Measurements from ENCODE around the gene RFT1.

The RFT1 gene

DNA sequence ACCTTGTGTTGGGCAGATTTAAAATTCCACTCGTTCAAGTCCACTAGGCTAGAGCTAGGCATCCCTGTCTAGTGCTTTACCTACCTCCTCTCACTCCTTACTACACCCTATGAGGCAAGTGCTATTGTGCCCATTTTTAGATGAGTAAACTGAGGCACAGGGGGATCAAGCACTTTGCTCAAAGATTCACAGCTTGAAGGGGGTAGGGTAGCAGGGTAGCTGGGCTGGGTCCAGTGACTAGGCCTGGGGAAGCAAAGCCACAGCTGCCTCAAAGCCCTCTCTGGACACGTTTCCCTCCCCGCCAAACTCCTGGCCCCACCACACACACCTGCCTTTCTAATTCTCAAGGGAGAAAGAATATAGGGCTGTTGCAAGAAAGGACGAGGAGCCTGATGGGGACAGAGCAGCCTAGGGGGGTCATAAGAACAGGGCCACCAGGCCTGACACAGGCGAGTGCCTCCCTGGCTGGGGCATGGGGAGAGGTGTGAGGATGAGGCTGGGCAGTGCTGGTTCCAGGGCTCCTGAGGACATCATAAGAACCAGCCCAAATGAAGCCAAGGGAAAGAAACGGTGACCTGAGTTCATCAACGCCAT, 49.5 kb downstream of the RFT1 start:
- Histone ChIP-seq H3K36me3 (ENCODE audit: control insufficient read depth in 2 of 2, insufficient read depth in 1 of 2, low read length in 2 of 2) (no peaks in the 10 kb centered on the region), H3K4me3 (ENCODE audit: low read depth, low read length) (no peak overlapping the region), H3K4me1 (ENCODE audit: control insufficient read depth, insufficient read depth, low read length) (no peaks in the 10 kb centered on the region), H3K27ac (ENCODE audit: extremely low read depth, low read depth, low read length) (no peak overlapping the region), H3K9me3 (ENCODE audit: control insufficient read depth, insufficient read depth, low read depth, low read length) (no peaks in the 10 kb centered on the region)
- CTCF ChIA-PET = interaction anchor here (0.5 to 1.2 kb wide), 3 partner anchors 10 to 235 kb away, joined by 3 to 4 read pairs (median 3); no protein-coding TSS in a partner anchor
- POLR2A ChIA-PET = interaction anchor here (0.6 kb wide), 1 partner anchor 421 kb away, joined by 4 read pairs; no protein-coding TSS in a partner anchor
- TF ChIP-seq ZNF341 (tag by site-specific recombination; IDR thresholded peaks at IDR 0.05; ENCODE audit: low read depth) = no peak
- no peak for TF ChIP-seq ZNF785 (tag by site-specific recombination; IDR thresholded peaks at IDR 0.05)
- TF ChIP-seq ZBTB20 (tag by site-specific recombination; IDR thresholded peaks at IDR 0.05) = peak; percentile 46; the same call in 1 of the 2 replicates
- TF ChIP-seq MZF1 (tag by site-specific recombination; IDR thresholded peaks at IDR 0.05; ENCODE audit: borderline replicate concordance) = no peak
- no peak for TF ChIP-seq ZNF560 (tag by site-specific recombination; IDR thresholded peaks at IDR 0.05; ENCODE audit: borderline replicate concordance)
- no peak for TF ChIP-seq TSHZ1 (tag by site-specific recombination; IDR thresholded peaks at IDR 0.05; ENCODE audit: borderline replicate concordance)

DNA sequence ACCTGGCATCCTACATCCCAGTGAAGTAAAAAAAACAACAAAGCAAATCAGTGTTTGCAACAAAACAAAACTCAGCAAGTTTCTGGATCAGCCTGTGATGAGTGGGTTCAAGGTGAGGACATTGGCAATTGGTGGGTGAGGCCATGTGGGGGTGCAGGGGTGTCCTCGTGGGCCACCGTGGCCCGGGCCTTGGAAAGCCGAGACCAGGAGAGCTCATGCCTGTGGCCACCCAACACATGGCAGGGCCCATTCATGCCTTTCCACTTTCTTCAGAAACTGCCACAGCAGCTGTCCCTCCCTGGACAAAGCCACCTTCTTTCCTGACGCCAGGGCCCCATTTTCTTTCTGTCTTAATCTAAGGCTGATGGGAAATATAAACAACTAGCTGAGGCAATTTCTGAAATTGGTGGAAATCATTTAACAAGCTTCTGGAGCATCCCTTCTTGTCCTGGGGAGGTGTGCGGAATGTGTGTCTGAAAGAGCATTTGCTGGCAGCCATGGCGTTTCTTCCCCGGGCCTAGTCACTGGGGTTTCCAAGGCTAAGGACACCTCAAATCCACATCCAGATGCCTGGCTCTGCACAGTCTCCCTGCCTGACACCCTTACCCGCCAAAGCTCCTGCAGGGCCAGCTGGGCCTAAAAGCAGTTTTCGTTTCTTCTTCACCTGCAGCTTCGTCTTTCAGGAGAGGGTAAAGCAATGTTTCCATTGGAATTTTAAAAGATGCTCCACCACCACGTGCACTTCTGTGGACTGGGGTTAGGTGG, 50.3 kb downstream of the RFT1 start:
- Histone ChIP-seq H3K4me3 (ENCODE audit: low read depth, low read length) (no peak overlapping the region), H3K36me3 (ENCODE audit: control insufficient read depth in 2 of 2, insufficient read depth in 1 of 2, low read length in 2 of 2) (no peaks in the 10 kb centered on the region), H3K9me3 (ENCODE audit: control insufficient read depth, insufficient read depth, low read depth, low read length) (no peaks in the 10 kb centered on the region), H3K4me1 (ENCODE audit: control insufficient read depth, insufficient read depth, low read length) (no peaks in the 10 kb centered on the region), H3K27ac (ENCODE audit: extremely low read depth, low read depth, low read length) (no peak overlapping the region)
- POLR2A ChIA-PET = interaction anchor here (0.6 kb wide), 1 partner anchor 422 kb away, joined by 4 read pairs; no protein-coding TSS in a partner anchor
- CTCF ChIA-PET = interaction anchor here (0.5 to 1.2 kb wide), 3 partner anchors 116 to 338 kb away, joined by 3 read pairs; no protein-coding TSS in a partner anchor
- TF ChIP-seq FEZF1 (tag by site-specific recombination; IDR thresholded peaks at IDR 0.05) (no peak), ZEB2 (tag by site-specific recombination; IDR thresholded peaks at IDR 0.05) (no peak), ZNF335 (tag by site-specific recombination; conservative IDR thresholded peaks at IDR 0.05) (no peak), IKZF3 (tag by site-specific recombination; IDR thresholded peaks at IDR 0.05) (no peak), OVOL3 (tag by site-specific recombination; IDR thresholded peaks at IDR 0.05) (no peak), ZNF211 (tag by site-specific recombination; IDR thresholded peaks at IDR 0.05; ENCODE audit: low read depth) (no peak), ZNF398 (tag by site-specific recombination; IDR thresholded peaks at IDR 0.05) (no peak), ZNF174 (tag by site-specific recombination; IDR thresholded peaks at IDR 0.05) (no peak), ZNF501 (tag by site-specific recombination; IDR thresholded peaks at IDR 0.05) (no peak), SP7 (tag by site-specific recombination; IDR thresholded peaks at IDR 0.05) (no peak), MYNN (tag by site-specific recombination; IDR thresholded peaks at IDR 0.05; ENCODE audit: borderline replicate concordance) (no peak), SALL2 (tag by site-specific recombination; IDR thresholded peaks at IDR 0.05; ENCODE audit: borderline replicate concordance) (no peak), ZNF747 (tag by site-specific recombination; IDR thresholded peaks at IDR 0.05) (no peak), ZNF37A (tag by site-specific recombination; IDR thresholded peaks at IDR 0.05) (no peak), ZNF76 (tag by site-specific recombination; IDR thresholded peaks at IDR 0.05; ENCODE audit: borderline replicate concordance, low read depth) (no peak), ZNF776 (tag by site-specific recombination; IDR thresholded peaks at IDR 0.05; ENCODE audit: borderline replicate concordance) (no peak), KLF1 (tag by site-specific recombination; IDR thresholded peaks at IDR 0.05) (no peak), ZNF266 (tag by site-specific recombination; IDR thresholded peaks at IDR 0.05; ENCODE audit: low read depth) (no peak), ZNF585B (tag by site-specific recombination; IDR thresholded peaks at IDR 0.05) (no peak), ZNF112 (tag by site-specific recombination; IDR thresholded peaks at IDR 0.05) (no peak)
